HG03095 (cell line): ENCODE data around the gene SST.

Experiments
- ATAC-seq: cut with Tn5 transposase; IDR thresholded peaks from one replicate; pipeline ENCODE4 v1.9.1; 2021; ENCODE audit warnings: moderate library complexity; ENCODE audit not compliant: unreplicated experiment

SST gene

DNA sequence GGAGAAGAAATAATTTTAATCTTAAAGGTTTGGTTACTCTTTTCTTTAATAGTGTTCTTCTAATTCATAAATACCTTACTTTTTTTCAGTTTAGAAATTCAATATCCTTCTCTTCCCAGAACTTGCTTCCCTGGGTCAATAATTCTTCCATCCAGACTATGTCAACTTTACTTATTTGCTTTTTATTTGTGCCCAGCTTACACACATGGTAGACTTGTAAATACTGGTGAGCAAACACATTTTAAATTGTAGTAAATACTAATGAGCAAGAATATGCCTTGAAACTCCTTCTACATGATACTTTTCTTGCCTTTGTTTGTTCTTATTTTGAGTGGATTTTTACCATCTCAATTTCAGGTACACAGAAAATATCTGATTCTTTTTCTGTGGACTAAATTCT, 33.7 kb downstream of the SST start:
- no peak for ATAC-seq

- no peak for ATAC-seq
These were observed 39.8 kb downstream of the SST start for GRCh38 chr3:187630404-187630803.

GRCh38 chr3:187629711-187630110, 40.5 kb downstream of the SST start:
- ATAC-seq: no peak

DNA sequence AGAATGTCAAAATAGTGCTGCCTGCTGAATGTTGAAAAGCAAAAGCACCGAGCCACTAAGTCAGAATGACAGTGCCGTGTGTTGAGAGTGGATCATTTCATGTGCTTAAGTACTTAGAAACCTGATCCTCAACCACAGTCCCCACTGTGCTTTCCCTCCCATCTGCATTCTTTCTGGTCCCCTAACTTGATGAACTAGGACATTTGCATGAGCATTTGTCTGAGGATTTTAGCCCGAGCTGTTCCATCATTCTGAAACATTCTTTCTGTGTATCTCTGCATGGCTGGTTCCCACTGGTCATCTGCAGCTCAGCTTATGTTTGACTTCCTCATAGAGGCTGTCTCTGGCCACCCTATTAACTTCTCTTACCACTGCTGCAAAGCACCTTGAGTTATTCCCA, 42.0 kb downstream of the SST start:
- no peak for ATAC-seq

DNA sequence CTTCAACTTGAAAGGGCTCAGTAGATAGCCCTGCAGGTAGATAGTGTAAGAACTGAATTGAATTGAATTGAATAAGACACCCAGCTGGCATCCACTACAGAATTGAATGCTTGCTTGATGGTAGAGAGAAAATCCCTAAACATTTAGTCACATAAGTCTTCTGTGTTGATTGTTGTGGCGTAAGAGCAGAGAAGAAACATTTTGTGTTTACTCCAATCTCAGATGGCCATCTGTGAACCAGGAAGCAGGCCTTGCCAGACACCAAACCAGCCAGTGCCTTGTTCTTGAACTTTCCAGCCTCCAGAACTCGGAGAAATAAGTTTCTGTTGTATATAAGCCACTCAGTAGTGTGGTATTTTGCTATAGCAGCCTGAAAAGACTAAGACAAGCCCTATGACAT, 43.6 kb downstream of the SST start:
- ATAC-seq: no peak

- no peak for ATAC-seq
These were observed 45.6 kb downstream of the SST start for GRCh38 chr3:187624588-187624987.

GRCh38 chr3:187623285-187623814, 46.8 kb downstream of the SST start:
- ATAC-seq: no peak

DNA sequence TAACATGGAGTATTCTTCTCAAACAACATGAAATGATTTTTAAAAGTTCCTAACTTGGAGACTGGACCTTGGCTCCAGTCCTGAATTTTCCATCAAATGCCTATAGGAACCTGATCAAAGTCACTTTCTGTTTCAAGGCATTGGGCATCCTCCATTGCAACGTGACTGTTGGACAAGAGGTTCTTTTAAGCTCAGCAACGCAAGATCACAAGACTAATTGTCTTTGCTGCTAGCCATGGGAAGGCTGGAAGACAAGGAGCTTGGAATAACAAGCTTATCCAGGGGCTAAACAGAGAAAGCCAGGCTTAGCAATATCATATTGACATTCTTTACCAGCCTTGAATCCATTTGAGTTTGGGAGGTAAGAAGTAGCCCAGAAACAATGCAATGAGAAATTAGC, 48.3 kb downstream of the SST start:
- ATAC-seq: no peak

- no peak for ATAC-seq
These were observed 50.7 kb downstream of the SST start for GRCh38 chr3:187619461-187619860.
